Smooth muscle cell (in vitro differentiated cells): ENCODE data around the gene IGF2R. TPM values are rescaled to one million over a fixed set of nuclear protein-coding genes. Genes with fewer than 3 reads are reported as not detected.
A peak's percentile ranks its signal among the peaks of the same experiment; 100 is the strongest.

Experiments used
- DNase-seq: peaks from one replicate; lab custom pipeline; 2025; ENCODE audit not compliant: unreplicated experiment; lab: John Stamatoyannopoulos, UW
- H2AFZ ChIP-seq: fragments of 200-600 bp; sonication (generic); 2 replicates; pipeline ENCODE4 v1.6.0; 2016; ENCODE audit warnings: antibody characterized with exemption, low read depth, mild to moderate bottlenecking
- H3F3A ChIP-seq: fragments of 200-600 bp; sonication (generic); 2 replicates; pipeline ENCODE4 v1.6.0; 2017; ENCODE audit warnings: antibody characterized with exemption, low read depth
- H3K27ac ChIP-seq: fragments of 200-600 bp; sonication (generic); 2 replicates; pipeline ENCODE4 v1.5.1; 2016; ENCODE audit warnings: low read depth, mild to moderate bottlenecking
- H3K27me3 ChIP-seq: fragments of 200-600 bp; sonication (generic); 2 replicates; pipeline ENCODE4 v1.6.1; 2016; ENCODE audit warnings: low read depth, mild to moderate bottlenecking
- H3K36me3 ChIP-seq: fragments of 200-600 bp; sonication (generic); 2 replicates; pipeline ENCODE4 v1.5.1; 2016; ENCODE audit warnings: low read depth
- H3K4me1 ChIP-seq: fragments of 200-600 bp; sonication (generic); 2 replicates; pipeline ENCODE4 v1.5.1; 2016; ENCODE audit warnings: low read depth
- H3K4me2 ChIP-seq: fragments of 200-600 bp; sonication (generic); 2 replicates; pipeline ENCODE4 v1.6.0; 2016; ENCODE audit warnings: mild to moderate bottlenecking
- H3K4me3 ChIP-seq: fragments of 200-600 bp; sonication (generic); 2 replicates; pipeline ENCODE4 v1.5.1; 2016; ENCODE audit warnings: mild to moderate bottlenecking
- H3K79me2 ChIP-seq: fragments of 200-600 bp; sonication (generic); 2 replicates; pipeline ENCODE4 v1.6.0; 2016; ENCODE audit warnings: low read depth, mild to moderate bottlenecking
- H3K9ac ChIP-seq: fragments of 200-600 bp; sonication (generic); 2 replicates; pipeline ENCODE4 v1.6.0; 2016; ENCODE audit warnings: low read depth
- H3K9me3 ChIP-seq: fragments of 200-600 bp; sonication (generic); replicated peaks from 2 replicates; pipeline ENCODE4 v1.5.1; 2016; ENCODE audit warnings: low read depth
- H4K20me1 ChIP-seq: fragments of 200-600 bp; sonication (generic); 2 replicates; pipeline ENCODE4 v1.6.0; 2016; ENCODE audit warnings: low read depth
- CTCF ChIP-seq: fragments of 200-600 bp; sonication (generic); IDR thresholded peaks from 2 replicates; pipeline ENCODE4 v1.5.1; 2017; ENCODE audit warnings: borderline replicate concordance, mild to moderate bottlenecking, antibody characterized with exemption; ENCODE audit not compliant: insufficient read depth, poor library complexity, severe bottlenecking
- WGBS: methylation state at CpG from one replicate; pipeline ENCODE4 v1.1.7; 2016; ENCODE audit warnings: low lambda C conversion rate; 5-methylcytosine and 5-hydroxymethylcytosine counted together
- polyA plus RNA-seq: library from polyadenylated mRNA; unstranded; fragments of >200 nt; fragmentation: Nextera tagmentation; extraction: Ambion mirVana; gene quantifications from 2 replicates; pipeline ENCODE4 v1.2.1, GENCODE V29; 2016
- total RNA-seq: library from RNA; depleted of rRNA; stranded (reverse); fragments of >200 nt; gene quantifications from 2 replicates; pipeline ENCODE4 v1.2.3, GENCODE V29; 2014

The IGF2R gene
- total and polyA plus RNA-seq, 2 experiments from 2014 or later: 44.7 to 77.4 TPM

GRCh38 chr6:159972506-159973268 is 3.8 kb downstream of the IGF2R start:
- H3K9ac ChIP-seq: no peak overlapping the region
- no peaks in the 10 kb centered on the region for H3K9me3 ChIP-seq
- H3K4me3 ChIP-seq: no peak overlapping the region
- no peaks in the 10 kb centered on the region for H3F3A ChIP-seq
- H3K36me3 ChIP-seq: no peaks in the 10 kb centered on the region
- TF ChIP-seq CTCF: no peak
- peaks cover 85% of the 10 kb centered on the region for H3K79me2 ChIP-seq
- H4K20me1 ChIP-seq: peaks cover 74% of the 10 kb centered on the region
- no peak overlapping the region for H3K4me2 ChIP-seq
- no peak for DNase-seq
- WGBS: 89% methylated on average over 9 of the region's 9 CpGs
- no peak overlapping the region for H3K27ac ChIP-seq
- no peak overlapping the region for H2AFZ ChIP-seq
- H3K27me3 ChIP-seq: no peaks in the 10 kb centered on the region
- peaks cover 10% of the 10 kb centered on the region for H3K4me1 ChIP-seq

GRCh38 chr6:159973406-159973805 is 4.5 kb downstream of the IGF2R start:
- Histone ChIP-seq H3K4me2 (no peak overlapping the region), H3K36me3 (no peaks in the 10 kb centered on the region), H3K79me2 (peaks cover 92% of the 10 kb centered on the region), H3K27me3 (no peaks in the 10 kb centered on the region), H3K9me3 (no peaks in the 10 kb centered on the region), H3F3A (no peaks in the 10 kb centered on the region), H4K20me1 (peaks cover 81% of the 10 kb centered on the region), H3K27ac (no peak overlapping the region), H3K4me1 (peaks cover 14% of the 10 kb centered on the region), H2AFZ (no peak overlapping the region), H3K9ac (no peak overlapping the region), H3K4me3 (no peak overlapping the region)
- TF ChIP-seq CTCF: no peak
- DNase-seq: no peak
- 88% methylated on average over 2 of the region's 2 CpGs for WGBS

- H3K4me1 ChIP-seq: peaks cover 18% of the 10 kb centered on the region
- H3K27me3 ChIP-seq: no peaks in the 10 kb centered on the region
- no peak for TF ChIP-seq CTCF
- no peak overlapping the region for H3K4me2 ChIP-seq
- H3K4me3 ChIP-seq: no peak overlapping the region
- H3K9me3 ChIP-seq: no peaks in the 10 kb centered on the region
- H4K20me1 ChIP-seq: peaks cover 87% of the 10 kb centered on the region
- WGBS: 84% methylated on average over 2 of the region's 2 CpGs
- peaks cover 98% of the 10 kb centered on the region for H3K79me2 ChIP-seq
- peak overlapping the region; percentile 10 for H3K27ac ChIP-seq
- H3K36me3 ChIP-seq: no peaks in the 10 kb centered on the region
- H2AFZ ChIP-seq: no peak overlapping the region
- H3F3A ChIP-seq: no peaks in the 10 kb centered on the region
- no peak for DNase-seq
- no peak overlapping the region for H3K9ac ChIP-seq
These were observed 5.1 kb downstream of the IGF2R start for GRCh38 chr6:159973951-159974350.

- H4K20me1 ChIP-seq: peaks cover 97% of the 10 kb centered on the region
- peaks cover 100% of the 10 kb centered on the region for H3K79me2 ChIP-seq
- H3K4me3 ChIP-seq: no peak overlapping the region
- no peak for TF ChIP-seq CTCF
- H3F3A ChIP-seq: no peaks in the 10 kb centered on the region
- H3K27ac ChIP-seq: no peak overlapping the region
- H3K4me1 ChIP-seq: peaks cover 23% of the 10 kb centered on the region
- DNase-seq: no peak
- H3K4me2 ChIP-seq: no peak overlapping the region
- H3K27me3 ChIP-seq: no peaks in the 10 kb centered on the region
- 96% methylated on average over 7 of the region's 7 CpGs for WGBS
- H3K36me3 ChIP-seq: no peaks in the 10 kb centered on the region
- no peak overlapping the region for H2AFZ ChIP-seq
- no peaks in the 10 kb centered on the region for H3K9me3 ChIP-seq
- no peak overlapping the region for H3K9ac ChIP-seq
These were observed 6.0 kb downstream of the IGF2R start for GRCh38 chr6:159974932-159975331.
